GM18867 (cell line): Measurements from ENCODE around the gene POFUT2.
"Not testable (repeated sequence)": the region's sequence is repeated elsewhere in the genome, so short reads cannot be mapped to it uniquely, and the experiment has no call there.

Experiments used
- ATAC-seq: cut with Tn5 transposase; IDR thresholded peaks from one replicate; pipeline ENCODE4 v1.9.1; 2021; ENCODE audit warnings: mild to moderate bottlenecking, moderate library complexity; ENCODE audit not compliant: unreplicated experiment

Gene POFUT2

DNA sequence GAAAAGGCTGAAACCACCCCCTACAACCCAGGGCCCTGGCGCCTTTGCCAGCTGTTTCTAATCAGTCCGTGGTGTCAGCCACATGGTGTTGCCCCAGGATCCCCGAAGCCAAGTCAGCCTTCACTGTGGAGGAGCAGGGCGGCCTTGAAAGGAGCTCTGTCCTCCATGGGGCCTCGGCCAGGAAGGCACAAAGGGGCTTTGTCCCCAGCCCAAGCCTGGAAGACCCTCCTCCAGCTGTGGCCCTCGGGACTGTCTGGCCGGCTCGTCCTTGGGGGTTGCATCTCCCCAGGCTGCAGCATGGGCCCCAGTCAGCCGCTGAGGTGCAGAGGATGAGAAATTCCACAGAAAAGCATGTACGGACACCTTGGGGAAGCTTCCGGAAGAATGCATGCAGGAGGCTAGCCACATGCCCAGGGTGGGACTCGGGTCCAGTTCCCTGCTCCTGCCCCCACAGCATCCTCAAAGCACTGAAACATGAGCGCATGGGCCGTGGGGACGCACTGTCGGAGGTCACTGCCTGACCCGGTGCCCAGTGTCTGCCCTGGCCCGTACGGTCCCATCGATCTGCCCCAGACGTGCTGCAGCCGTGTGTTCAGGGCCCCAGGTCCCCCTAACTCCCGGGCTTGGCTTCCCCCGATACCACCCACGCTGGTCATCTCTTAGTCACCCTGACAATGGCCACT is 38.6 kb upstream of the POFUT2 start:
- no peak for ATAC-seq

GRCh38 chr21:45325206-45326168 is 37.8 kb upstream of the POFUT2 start:
- ATAC-seq, result no peak

- ATAC-seq, result no peak
Observed at GRCh38 chr21:45324489-45325205, 37.0 kb upstream of the POFUT2 start.

DNA sequence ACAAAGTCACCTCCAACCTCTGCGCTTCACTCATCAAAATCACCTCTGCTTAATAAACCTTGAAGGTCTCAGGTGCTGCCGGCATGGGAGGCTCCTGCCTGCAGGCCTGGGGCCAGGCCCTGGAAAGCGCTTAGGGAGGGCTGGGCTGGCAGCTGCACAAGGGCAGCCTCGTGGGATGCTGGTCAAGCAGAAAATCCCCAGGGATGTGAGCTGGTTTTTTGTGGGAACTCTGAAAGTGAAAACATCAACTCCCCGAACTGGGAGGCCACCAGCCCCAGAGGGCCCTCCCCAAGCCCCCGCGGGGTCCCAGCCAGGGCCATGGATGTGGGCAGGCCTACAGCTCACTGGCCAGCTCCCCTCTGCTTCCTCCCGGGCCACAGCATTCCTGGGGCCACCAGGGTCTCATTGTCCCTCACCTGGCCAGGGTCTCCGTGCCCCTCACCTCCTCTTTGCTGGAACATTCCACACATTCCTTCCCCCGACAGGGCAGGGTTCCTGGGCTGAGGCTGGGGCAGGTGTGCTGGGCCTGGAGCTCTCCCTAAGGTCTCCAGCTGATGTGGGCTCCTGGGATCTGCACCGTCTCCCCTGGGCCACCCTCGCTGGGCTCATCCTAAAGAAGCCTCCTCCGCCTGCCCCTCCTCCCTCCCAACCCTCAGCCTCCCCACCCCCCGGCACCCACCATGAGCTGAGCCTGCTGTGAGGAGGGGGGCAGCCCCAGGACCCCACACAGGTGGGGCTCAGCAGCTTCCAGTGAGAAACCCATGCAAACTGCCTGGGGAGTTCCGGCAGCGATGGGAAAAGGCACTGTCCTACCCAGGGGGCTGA is 36.0 kb upstream of the POFUT2 start:
- no peak for ATAC-seq

DNA sequence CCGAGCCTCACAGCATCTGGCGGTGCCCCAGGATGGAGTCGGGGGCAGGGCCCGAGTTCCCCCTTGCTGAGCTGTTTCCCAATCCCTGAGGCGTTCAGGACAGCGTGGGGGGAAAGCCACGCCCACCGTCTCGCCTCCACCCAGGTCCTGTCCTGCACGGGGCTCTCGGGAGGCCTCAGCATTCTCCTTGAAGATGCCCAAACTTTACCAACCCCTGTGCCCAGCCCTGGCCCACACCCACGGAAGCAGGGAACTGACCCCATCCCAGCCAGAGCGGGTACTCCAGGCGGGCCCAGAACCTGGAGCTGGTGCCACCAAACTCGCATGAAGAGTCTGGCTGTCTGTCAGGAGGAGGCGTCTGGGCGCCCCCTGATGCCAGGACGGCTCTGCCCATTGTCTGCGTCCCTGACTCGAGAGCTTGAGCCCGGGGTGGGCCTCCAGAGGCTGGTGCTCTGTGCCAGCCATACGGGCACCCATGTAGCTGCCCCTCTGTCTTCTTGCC is 35.3 kb upstream of the POFUT2 start:
- no peak for ATAC-seq

DNA sequence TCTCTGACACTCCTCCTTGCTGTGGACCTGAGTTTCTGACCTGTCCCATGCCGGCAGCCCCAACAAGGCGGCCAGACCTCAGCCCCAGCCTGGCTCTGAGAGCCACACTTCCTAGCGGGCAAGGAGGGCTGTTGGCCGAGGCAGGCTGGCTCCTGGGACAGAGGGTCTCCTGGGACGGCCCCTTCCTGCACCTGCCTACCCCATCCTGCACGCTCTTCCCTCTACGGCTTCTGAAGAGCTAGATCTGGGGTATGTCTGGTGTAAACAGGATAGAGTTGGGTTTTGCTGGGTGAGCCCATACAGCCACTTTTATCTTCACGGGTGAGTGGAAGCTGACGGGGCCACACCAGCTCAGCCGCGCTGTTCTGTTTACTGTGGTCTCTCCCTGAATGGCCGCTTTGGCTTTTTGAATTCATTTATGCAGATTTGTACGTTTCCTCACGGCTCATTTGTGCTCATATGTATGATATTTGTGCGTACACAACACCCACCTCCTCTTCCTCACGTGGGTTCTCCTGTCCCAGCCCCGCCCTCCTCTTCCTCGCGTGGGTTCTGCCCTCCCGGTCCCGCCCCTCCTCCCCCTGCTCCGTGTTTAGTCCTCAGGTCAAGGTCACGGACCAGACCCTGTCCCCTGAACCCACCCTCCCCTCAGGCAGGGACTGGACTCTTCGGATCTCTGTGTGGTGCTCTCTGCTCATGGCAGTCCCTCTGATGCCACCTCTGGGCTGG is 34.7 kb upstream of the POFUT2 start:
- ATAC-seq, result no peak

DNA sequence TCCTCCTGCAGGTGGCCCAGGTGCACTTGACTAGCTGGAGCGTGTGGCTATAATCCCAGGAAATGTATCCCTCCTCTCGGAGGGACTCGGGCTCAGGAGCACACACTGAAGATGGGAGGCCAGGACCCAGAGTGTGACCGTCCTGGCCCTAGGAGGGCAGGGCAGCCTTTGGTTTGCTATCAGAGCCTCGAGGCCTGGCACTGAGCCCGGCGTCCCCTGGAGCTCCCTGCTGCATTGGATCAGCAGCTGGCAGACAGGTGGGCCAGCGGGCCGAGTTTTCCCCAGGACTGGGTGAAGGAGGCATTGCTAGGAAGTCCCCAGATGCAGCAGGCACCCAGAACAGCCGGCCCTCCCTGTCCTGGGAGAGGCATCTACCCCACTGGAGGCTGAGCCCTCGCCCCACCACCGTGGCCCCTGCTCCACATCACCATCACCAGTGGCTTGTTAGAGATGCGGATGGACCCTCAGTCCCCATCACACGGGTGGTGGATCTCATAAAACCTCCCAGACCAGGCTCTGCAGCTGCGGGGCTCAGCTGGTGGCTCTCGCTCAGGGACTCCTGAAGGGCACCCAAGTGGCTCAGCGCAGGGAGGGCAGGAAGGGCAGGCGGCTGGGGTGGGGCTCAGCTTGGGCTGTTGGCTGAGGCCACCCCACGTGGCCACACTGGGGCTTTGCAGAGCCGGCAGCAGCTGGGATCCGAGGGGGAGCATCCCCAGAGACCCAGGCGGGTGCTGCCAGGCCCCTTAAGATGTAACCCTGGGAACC is 32.7 kb upstream of the POFUT2 start:
- ATAC-seq, result no peak

GRCh38 chr21:45319461-45320211 is 31.9 kb upstream of the POFUT2 start:
- ATAC-seq, result no peak

DNA sequence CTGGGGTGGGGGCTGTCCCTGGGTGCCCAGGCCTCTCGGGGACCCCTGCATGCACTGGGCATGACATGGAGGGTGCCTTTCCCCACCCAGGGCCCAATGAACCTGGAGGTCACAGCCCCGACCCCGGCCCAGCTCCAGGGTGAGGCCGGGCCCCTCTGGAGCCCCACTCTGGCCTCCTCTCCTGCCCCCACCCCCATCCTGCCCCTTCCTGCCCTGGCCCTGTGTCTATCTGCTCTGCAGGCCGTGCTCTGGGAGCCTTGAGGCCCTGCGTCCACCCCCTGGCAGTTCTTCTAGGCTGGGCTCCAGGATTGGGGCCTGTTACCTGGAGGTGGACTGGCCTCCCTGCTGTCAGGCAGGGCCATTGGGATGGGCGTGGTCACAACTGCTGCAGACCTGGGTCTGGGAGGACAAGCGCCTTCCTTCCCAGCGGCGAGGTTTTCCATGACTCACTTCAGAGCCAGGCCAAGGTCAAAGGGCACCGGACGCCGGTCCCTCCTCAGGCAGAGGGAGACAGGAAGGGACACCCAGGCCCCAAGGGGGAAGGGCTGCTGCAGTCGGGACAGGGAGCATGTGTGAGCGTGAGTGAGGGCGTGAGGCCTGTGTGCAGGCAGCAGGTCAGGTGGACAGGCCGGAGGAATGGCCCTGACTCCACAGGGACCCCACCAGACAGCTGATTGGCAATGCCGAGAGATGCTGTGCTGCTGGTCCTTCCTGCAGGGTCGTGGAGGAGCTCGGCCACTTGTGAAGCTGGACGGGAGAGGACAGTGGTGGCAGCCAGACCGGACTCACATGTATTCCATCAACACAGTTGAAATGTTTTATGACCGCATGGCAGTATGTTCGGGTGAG is 31.1 kb upstream of the POFUT2 start:
- no peak for ATAC-seq

DNA sequence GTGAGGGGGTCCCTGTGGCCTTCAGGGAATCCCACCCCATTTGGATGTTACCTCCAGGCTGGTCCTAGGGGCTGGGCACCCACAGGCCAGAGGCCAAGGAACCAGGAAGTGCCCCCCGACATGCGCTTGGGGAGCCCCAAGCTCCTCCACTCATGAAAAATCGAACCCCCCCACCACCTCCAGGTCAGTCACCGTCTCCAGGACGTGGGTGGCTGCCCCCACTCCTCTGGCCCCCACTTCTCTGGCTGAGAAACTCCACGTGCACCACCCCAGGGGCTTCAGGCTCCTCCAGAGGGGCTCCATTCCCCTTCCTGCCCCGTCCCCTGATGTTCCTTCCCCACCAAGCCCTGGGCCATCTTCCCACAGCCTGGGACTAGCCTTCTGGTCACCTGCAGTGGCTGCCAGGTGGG is 30.5 kb upstream of the POFUT2 start:
- no peak for ATAC-seq

DNA sequence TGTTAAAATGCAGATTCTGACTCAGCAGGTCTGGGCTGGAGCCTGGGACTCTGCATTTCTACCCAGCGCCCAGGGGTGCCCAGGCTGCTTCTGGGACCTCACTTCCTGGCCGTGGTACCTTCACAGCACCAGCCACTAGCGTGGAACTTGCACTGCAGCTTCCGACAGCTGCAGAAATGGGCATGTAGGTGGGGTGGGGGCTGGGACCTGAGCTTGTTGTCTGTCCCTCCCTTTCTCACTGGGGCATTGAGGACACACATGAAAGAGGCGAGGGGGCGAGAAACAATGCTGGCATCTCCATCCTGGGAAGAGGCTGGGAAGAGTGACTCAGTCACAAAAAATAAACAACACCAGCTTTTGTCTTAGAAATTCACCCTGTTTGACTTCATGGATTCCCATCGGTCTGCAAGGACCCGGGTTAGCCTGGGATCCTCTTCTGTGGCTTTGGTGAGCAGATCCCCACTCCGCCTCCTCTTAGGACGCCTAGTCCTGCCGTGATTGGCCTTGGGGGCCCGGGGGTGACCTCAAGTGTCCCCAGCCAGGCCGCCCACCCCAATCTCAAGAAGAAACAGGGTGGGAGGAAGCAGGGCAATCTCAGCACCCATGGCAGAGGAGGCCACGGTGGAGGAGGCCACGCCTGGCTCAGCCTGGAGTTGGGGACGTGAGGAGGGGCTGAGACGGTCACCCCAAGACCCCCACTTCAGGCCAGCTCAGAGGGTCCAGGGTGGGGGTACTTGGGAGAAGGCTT is 29.9 kb upstream of the POFUT2 start:
- no peak for ATAC-seq

DNA sequence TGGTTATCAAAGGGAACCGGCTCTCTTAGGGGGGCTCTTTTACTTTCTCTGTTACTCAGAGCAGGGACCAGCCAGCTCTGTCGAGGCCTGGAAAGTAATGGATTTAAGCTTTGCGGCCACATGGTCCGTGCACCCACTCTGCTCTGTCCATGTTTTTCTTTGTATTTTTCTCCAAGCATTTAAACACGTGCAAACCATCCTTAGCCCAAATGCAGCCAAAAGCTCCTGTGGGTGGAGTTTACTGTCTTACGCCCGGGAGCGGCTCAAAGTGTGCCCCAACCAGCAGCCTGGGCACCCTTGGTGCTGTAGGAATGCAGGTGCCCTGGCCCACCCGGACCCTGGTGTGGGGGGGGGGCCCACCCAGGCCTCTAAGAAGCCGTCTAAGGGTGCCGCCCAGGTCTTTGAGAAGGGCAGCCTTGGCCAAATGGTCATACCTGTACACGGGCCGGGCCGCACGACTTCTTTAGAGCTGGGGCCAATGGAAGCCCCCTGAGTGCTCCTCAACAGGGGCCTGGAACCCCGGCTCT is 29.2 kb upstream of the POFUT2 start:
- ATAC-seq, result no peak

DNA sequence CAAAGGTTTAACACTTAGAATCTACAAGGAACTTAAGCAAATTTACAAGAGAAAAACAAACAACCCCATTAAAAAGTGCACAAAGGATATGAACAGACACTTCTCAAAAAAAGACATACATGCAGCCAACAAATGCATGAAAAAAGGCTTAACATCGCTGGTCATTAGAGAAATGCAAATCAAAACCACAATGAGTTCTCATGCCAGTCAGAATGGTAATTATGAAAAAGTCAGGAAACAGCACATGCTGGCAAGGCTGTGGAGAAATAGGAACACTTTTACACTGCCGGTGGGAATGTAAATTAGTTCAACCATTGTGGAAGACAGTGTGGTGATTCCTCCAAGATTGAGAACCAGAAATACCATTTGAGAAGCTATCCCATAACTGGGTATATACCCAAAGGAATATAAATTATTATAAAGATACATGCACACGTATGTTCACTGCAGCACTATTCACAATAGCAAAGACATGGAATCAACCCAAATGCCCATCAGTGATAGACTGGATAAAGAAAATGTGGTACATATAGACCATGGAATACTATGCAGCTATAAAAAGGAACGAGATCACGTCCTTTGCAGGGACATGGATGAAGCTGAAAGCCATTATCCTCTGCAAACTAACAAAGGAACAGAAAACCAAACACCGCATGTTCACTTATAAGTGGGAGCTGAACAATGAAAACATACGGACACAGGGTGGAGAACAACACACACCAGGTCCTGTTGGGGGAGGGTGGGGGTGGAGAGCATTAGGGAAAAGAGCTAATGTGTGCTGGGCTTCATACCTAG is 28.2 kb upstream of the POFUT2 start:
- not testable (repeated sequence) for ATAC-seq

GRCh38 chr21:45313682-45314081 is 26.0 kb upstream of the POFUT2 start:
- no peak for ATAC-seq

- no peak for ATAC-seq
Observed at GRCh38 chr21:45313015-45313414, 25.3 kb upstream of the POFUT2 start.

- ATAC-seq, result no peak
Observed at GRCh38 chr21:45312296-45312695, 24.6 kb upstream of the POFUT2 start.
